IMR-90 (cell line): Measurements from ENCODE around the gene WDR49.

Source experiments
- BHLHE40 ChIP-seq: fragments of 150-350 bp; IDR thresholded peaks from 2 replicates; pipeline ENCODE4 v1.6.1; 2016; ENCODE audit warnings: mild to moderate bottlenecking, low read depth, low read length
- CHD1 ChIP-seq: IDR thresholded peaks from 2 replicates; pipeline ENCODE4 v1.6.1; 2012; ENCODE audit warnings: low read depth, low read length, improper control_type of control experiment
- CTCF ChIP-seq: conservative IDR thresholded peaks from 2 replicates; pipeline ENCODE4 v1.5.1; 2012; ENCODE audit warnings: mild to moderate bottlenecking, low read depth, low read length, improper control_type of control experiment
- FOS ChIP-seq: fragments of 150-350 bp; IDR thresholded peaks from 2 replicates; pipeline ENCODE4 v1.6.1; 2016; ENCODE audit warnings: low read depth, low read length
- MAFK ChIP-seq: IDR thresholded peaks from 2 replicates; pipeline ENCODE4 v1.6.1; 2012; ENCODE audit warnings: low read depth, low read length, improper control_type of control experiment
- MAZ ChIP-seq: IDR thresholded peaks from 2 replicates; pipeline ENCODE4 v1.6.1; 2012; ENCODE audit warnings: low read depth, mild to moderate bottlenecking, low read length, improper control_type of control experiment, moderate library complexity, borderline replicate concordance
- MXI1 ChIP-seq: IDR thresholded peaks from 2 replicates; pipeline ENCODE4 v1.6.1; 2012; ENCODE audit warnings: low read depth, mild to moderate bottlenecking, low read length, moderate library complexity, borderline replicate concordance
- POLR2A ChIP-seq: IDR thresholded peaks from 2 replicates; pipeline ENCODE4 v1.6.1; 2012; ENCODE audit warnings: mild to moderate bottlenecking, low read depth, low read length
- RAD21 ChIP-seq: IDR thresholded peaks from 2 replicates; pipeline ENCODE4 v1.6.1; 2012; ENCODE audit warnings: low read length, improper control_type of control experiment
- RCOR1 ChIP-seq: IDR thresholded peaks from 2 replicates; pipeline ENCODE4 v1.6.1; 2012; ENCODE audit warnings: mild to moderate bottlenecking, low read length, improper control_type of control experiment; ENCODE audit not compliant: insufficient replicate concordance
- RFX5 ChIP-seq: IDR thresholded peaks from 2 replicates; pipeline ENCODE4 v1.8.0; 2012; ENCODE audit warnings: low read depth, mild to moderate bottlenecking, low read length, moderate library complexity
- SMC3 ChIP-seq: fragments of 150-350 bp; IDR thresholded peaks from 2 replicates; pipeline ENCODE4 v1.6.1; 2016; ENCODE audit warnings: low read depth, mild to moderate bottlenecking, antibody characterized with exemption, low read length, moderate library complexity
- TF ChIP-seq, protein P1 (sequence below): fragments of 150-350 bp; IDR thresholded peaks from 2 replicates; pipeline ENCODE4 v1.6.1; 2016; ENCODE audit warnings: low read depth, mild to moderate bottlenecking, low read length, moderate library complexity, borderline replicate concordance

- TF ChIP-seq CTCF = no peak
- no peak for TF ChIP-seq MXI1
- TF ChIP-seq, protein P1, sequence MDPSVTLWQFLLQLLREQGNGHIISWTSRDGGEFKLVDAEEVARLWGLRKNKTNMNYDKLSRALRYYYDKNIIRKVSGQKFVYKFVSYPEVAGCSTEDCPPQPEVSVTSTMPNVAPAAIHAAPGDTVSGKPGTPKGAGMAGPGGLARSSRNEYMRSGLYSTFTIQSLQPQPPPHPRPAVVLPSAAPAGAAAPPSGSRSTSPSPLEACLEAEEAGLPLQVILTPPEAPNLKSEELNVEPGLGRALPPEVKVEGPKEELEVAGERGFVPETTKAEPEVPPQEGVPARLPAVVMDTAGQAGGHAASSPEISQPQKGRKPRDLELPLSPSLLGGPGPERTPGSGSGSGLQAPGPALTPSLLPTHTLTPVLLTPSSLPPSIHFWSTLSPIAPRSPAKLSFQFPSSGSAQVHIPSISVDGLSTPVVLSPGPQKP = no peak
- TF ChIP-seq MAZ = no peak
- TF ChIP-seq POLR2A = no peak
- TF ChIP-seq BHLHE40 = no peak
- no peak for TF ChIP-seq MAFK
- TF ChIP-seq CHD1 = no peak
- no peak for TF ChIP-seq FOS
- TF ChIP-seq RAD21 = no peak
- TF ChIP-seq SMC3 = no peak
- no peak for TF ChIP-seq RFX5
- no peak for TF ChIP-seq RCOR1
Measured at GRCh38 chr3:167559924-167560323, 93.8 kb downstream of the WDR49 start.
